Ascending aorta (tissue), 2 donors: ENCODE results near the gene TRABD2A. TPM values are rescaled to one million over a fixed set of nuclear protein-coding genes. Genes with fewer than 3 reads are reported as not detected.

ENCODE experiments used
- DNase-seq, 2 donors: peaks; one replicate each; pipeline ENCODE4 v3.0.0-alpha.2; 2019; ENCODE audit warnings: low spot score in 2 of 2
- H3K27ac ChIP-seq, 2 donors: fragments of 200-600 bp; sonication (generic); one replicate each; pipeline ENCODE4 v1.5.1; 2016 to 2017; ENCODE audit warnings: mild to moderate bottlenecking in 1 of 2
- H3K27me3 ChIP-seq: fragments of 200-600 bp; sonication (generic); one replicate; pipeline ENCODE4 v1.5.1; 2017
- H3K36me3 ChIP-seq, 2 donors: fragments of 200-600 bp; sonication (generic); one replicate each; pipeline ENCODE4 v1.5.1; 2016
- H3K4me1 ChIP-seq, 2 donors: fragments of 200-600 bp; sonication (generic); one replicate each; pipeline ENCODE4 v1.5.1; 2016 to 2017; ENCODE audit warnings: mild to moderate bottlenecking in 1 of 2
- H3K4me3 ChIP-seq, 2 donors: fragments of 200-600 bp; sonication (generic); one replicate each; pipeline ENCODE4 v1.5.1; 2016 to 2017; ENCODE audit warnings: mild to moderate bottlenecking in 1 of 2
- H3K9me3 ChIP-seq, 2 donors: fragments of 200-600 bp; sonication (generic); one replicate each; pipeline ENCODE4 v1.5.1; 2016
- intact Hi-C: fragments of 100-400 bp; cut with DNase I; formaldehyde crosslinking; loops from one replicate; pipeline ENCODE4 v1.15.1; 2023
- total RNA-seq: library from RNA; depleted of rRNA; stranded (reverse); fragments of >200 nt; gene quantifications from one replicate; pipeline ENCODE4 v1.1.0, GENCODE V29; 2016
- TF ChIP-seq, protein P1 (sequence below), 3 experiments: fragments of 200-600 bp in 2 of 3; fragments of 450-650 bp in 1 of 3; sonication (generic) in 2 of 3; IDR thresholded peaks; one replicate each; pipeline ENCODE4 v1.5.1; 2016 to 2019; ENCODE audit warnings: antibody characterized with exemption in 3 of 3, mild to moderate bottlenecking in 1 of 3, moderate library complexity in 1 of 3

TRABD2A gene
- total RNA-seq, 1 donor from 2014 or later = 1.1 TPM

- intact Hi-C loops = no loop called here
- Histone ChIP-seq H3K27me3 (no peaks in the 10 kb centered on the region), H3K36me3 (no peaks in the 10 kb centered on the region), H3K27ac (no peak overlapping the region), H3K9me3 (no peaks in the 10 kb centered on the region), H3K4me1 (no peaks in the 10 kb centered on the region), H3K4me3 (no peak overlapping the region)
- DNase-seq = no peak
- TF ChIP-seq, protein P1, sequence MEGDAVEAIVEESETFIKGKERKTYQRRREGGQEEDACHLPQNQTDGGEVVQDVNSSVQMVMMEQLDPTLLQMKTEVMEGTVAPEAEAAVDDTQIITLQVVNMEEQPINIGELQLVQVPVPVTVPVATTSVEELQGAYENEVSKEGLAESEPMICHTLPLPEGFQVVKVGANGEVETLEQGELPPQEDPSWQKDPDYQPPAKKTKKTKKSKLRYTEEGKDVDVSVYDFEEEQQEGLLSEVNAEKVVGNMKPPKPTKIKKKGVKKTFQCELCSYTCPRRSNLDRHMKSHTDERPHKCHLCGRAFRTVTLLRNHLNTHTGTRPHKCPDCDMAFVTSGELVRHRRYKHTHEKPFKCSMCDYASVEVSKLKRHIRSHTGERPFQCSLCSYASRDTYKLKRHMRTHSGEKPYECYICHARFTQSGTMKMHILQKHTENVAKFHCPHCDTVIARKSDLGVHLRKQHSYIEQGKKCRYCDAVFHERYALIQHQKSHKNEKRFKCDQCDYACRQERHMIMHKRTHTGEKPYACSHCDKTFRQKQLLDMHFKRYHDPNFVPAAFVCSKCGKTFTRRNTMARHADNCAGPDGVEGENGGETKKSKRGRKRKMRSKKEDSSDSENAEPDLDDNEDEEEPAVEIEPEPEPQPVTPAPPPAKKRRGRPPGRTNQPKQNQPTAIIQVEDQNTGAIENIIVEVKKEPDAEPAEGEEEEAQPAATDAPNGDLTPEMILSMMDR (IDR thresholded peaks at IDR 0.05) = no peak
These were observed 83.6 kb downstream of the TRABD2A start for GRCh38 chr2:84797271-84797670.

GRCh38 chr2:84796798-84797197 is 84.1 kb downstream of the TRABD2A start:
- H3K36me3 ChIP-seq = no peaks in the 10 kb centered on the region
- intact Hi-C loops = no loop called here
- H3K27ac ChIP-seq = no peak overlapping the region
- no peaks in the 10 kb centered on the region for H3K27me3 ChIP-seq
- H3K4me1 ChIP-seq = no peaks in the 10 kb centered on the region
- no peak for DNase-seq
- TF ChIP-seq, protein P1 (IDR thresholded peaks at IDR 0.05) = no peak
- no peaks in the 10 kb centered on the region for H3K9me3 ChIP-seq
- no peak overlapping the region for H3K4me3 ChIP-seq

DNA sequence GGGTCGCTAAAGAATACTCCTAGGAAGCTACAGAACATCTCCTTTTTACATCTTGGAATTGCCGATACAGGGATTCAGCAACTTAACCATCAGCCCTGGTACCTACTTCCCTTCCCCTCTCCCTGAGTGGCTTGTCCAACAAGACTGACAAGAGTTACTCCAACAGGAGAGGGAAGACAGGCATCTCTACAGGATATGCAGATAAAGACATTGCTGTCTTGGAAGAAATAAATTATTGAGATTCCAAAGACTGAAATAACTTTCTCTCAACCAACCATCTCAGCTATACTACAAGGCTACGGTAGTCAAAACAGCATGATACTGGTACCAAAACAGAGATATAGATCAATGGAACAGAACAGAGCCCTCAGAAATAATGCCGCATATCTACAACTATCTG is 87.2 kb downstream of the TRABD2A start:
- H3K27ac ChIP-seq = no peak overlapping the region
- intact Hi-C loops = no loop called here
- H3K9me3 ChIP-seq = no peaks in the 10 kb centered on the region
- DNase-seq = no peak
- TF ChIP-seq, protein P1 (IDR thresholded peaks at IDR 0.05) = no peak
- no peak overlapping the region for H3K4me3 ChIP-seq
- no peaks in the 10 kb centered on the region for H3K27me3 ChIP-seq
- H3K36me3 ChIP-seq = no peaks in the 10 kb centered on the region
- H3K4me1 ChIP-seq = no peaks in the 10 kb centered on the region

DNA sequence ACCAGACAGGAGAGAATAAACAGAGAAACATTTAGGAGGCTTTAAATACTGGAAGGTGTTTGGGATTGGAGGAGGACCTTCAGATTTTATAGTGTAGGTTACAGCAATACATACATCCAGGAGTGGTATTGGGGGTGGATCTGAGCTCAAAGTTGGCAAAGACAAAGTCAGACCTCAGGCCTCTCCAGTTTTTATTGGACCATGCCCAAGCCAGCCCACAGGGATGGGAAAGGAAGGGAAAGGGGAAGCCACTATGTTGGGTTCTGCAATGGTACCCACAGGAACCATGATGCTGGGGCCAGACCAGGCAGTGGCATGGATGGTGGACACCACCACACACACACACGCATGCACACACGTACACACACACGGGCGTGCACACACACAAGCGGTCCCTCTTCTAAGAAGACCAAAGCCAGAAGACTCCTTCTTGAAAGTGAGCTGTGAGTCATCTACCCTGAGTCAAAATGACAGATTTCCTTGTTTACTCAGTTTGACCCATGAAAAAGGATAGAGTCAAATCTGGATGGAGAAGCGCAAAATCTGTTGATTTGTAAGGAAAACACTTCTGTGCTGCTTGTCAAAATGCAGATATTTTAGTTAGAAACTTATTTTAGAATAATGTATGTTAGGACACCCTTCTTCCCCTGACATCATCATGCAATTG is 87.9 kb downstream of the TRABD2A start:
- no peak overlapping the region for H3K4me3 ChIP-seq

DNA sequence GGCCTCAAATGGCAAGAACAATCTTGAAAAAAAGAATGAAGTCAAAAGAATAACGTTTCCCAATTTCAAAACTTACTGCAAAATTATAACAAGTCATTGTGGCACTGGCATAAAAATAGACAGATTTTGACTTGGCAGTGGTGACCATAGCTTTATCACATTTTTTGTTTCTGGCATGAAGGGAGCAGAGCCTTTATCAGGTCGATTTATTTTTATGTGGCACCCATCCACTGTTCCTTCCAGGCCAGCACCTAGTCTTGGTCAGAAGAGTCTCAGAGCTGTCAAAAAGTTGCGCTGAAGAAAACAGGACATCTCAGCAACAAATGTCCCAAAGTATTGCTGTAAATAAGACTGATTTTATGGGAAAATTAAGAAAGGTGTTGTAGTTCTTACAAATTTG is 92.4 kb downstream of the TRABD2A start:
- intact Hi-C loops = no loop called here
- TF ChIP-seq, protein P1 (IDR thresholded peaks at IDR 0.05) = no peak
- no peak for DNase-seq
- H3K4me3 ChIP-seq = no peak overlapping the region
- H3K27me3 ChIP-seq = no peaks in the 10 kb centered on the region
- H3K4me1 ChIP-seq = no peaks in the 10 kb centered on the region
- no peak overlapping the region for H3K27ac ChIP-seq
- H3K9me3 ChIP-seq = no peaks in the 10 kb centered on the region
- H3K36me3 ChIP-seq = no peaks in the 10 kb centered on the region

More for the DNA sequence above, 87.9 kb downstream of the TRABD2A start:
- H3K9me3 ChIP-seq = no peaks in the 10 kb centered on the region
- intact Hi-C loops = no loop called here
- H3K36me3 ChIP-seq = no peaks in the 10 kb centered on the region
- DNase-seq = no peak
- TF ChIP-seq, protein P1 (IDR thresholded peaks at IDR 0.05) = no peak
- no peak overlapping the region for H3K27ac ChIP-seq
- no peaks in the 10 kb centered on the region for H3K27me3 ChIP-seq
- no peaks in the 10 kb centered on the region for H3K4me1 ChIP-seq

DNA sequence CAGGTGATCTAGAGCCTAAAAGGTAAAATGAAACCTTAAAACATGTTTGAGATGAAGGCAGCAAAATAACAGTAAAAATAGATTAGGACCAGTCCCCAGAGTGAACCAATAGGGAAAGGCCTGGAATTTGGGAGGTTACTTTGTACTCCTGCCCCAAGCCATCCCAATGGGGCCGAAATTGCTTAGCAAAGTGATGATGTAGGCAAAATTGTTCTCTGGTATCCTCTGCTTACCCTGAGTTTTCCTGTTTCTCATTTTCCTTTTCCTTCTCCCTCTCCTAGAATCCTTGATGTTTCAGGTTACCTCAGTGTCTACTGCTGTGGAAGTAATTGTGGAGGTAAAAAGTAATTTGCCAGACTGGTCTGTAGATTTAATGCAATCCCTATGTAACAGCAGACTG is 92.9 kb downstream of the TRABD2A start:
- intact Hi-C loops = no loop called here
- DNase-seq = no peak
- H3K9me3 ChIP-seq = no peaks in the 10 kb centered on the region
- TF ChIP-seq, protein P1 (IDR thresholded peaks at IDR 0.05) = no peak
- H3K36me3 ChIP-seq = no peaks in the 10 kb centered on the region
- H3K27ac ChIP-seq = no peak overlapping the region
- no peaks in the 10 kb centered on the region for H3K4me1 ChIP-seq
- no peaks in the 10 kb centered on the region for H3K27me3 ChIP-seq
- H3K4me3 ChIP-seq = no peak overlapping the region
